Activated CD4-positive, alpha-beta T cell treated with anti-CD3 and anti-CD28 coated beads, Interleukin-2, amount 50 U/mL, for 1 hour (primary cell): ENCODE measurements around the gene IRX2.

ENCODE experiments used
- DNase-seq: peaks from one replicate; pipeline ENCODE4 v3.0.0-alpha.2; 2020

Gene IRX2

DNA sequence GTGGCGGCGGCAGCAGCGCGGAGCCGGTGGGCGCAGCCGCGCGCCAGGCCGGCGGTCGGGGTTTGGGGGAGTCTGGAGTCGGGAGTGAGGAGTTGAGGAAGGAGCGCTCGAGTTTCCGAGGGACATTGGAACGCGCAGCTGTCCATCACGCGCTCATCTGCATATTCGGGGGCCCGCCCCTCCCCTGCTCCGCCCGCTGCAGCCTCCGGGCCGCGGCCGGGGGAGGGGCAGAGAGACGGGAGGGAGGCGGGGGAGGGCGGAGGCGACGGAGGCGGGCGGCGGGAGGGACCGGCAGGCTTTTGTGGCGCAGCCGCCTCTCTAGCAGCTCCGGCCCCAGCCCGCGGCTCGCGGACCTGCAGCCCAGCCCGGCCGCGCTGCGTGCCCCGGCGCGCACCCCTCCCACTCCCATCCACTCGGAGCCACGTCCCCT, at the start of gene IRX2:
TSS of gene IRX2 (minus strand) at position 86 of the 430 bp plus-strand sequence. CDS start 264 bp downstream, outside the sequence.
- DNase-seq = no peak

DNA sequence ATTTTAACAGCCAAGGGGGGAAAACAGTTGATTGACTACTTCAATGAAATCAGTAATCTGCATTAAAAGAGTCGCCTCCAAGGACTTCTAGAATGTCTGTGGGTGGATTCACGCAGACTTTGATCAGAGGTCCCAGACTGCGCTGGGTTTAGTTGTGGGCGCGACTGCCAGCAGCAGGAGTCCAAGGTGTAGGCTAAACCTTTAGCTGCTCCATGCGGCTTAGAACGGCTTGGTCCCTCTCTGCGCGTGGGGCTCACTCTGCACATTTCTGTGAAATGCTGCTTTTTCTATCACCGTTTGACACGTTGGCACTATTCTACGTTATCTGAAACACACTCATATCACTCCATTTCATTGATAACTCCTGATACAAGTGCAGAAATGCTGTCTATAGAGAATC, 48.6 kb upstream of the IRX2 start:
- no peak for DNase-seq

DNA sequence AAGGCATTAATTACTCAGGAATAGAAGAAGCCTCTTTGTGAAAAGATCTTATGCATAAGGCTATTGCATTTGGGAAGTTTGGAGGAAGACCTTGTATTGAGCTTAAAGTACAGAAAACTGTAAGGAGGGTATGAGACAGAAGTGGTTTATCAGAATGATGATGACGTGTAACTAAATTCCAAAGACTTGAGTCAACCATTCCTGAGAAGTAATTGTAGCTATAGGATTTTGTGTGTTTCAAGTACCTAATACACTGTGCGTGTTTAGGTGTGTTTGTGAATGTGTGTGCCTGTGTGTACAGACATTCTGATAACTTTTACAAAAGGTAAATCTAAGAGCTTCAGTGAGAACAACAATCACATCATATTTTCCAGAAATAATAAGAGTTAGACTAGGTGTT, 46.5 kb upstream of the IRX2 start:
- no peak for DNase-seq

GRCh38 chr5:2797160-2797559, 45.7 kb upstream of the IRX2 start:
- no peak for DNase-seq

DNA sequence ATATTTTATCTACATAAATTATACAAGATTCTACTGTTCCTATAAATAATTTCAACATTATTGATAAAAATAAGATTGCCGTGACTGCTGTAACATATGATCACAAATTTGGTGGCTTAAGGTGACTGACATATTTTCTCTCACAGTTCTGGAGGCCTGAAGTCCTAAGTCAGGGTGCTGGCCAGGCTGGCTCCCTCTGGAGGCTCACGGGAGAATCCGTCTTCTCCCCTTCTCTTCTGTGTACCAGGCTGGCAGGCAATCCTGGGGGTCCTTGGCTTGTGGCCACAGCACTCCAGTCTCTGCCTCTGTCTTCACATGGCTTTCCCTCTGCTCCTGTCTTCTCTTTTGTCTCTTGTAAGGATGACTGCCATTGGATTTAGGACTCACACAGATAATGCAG, 31.7 kb upstream of the IRX2 start:
- no peak for DNase-seq

- DNase-seq = no peak
Observed at GRCh38 chr5:2782658-2783057, 31.2 kb upstream of the IRX2 start.

DNA sequence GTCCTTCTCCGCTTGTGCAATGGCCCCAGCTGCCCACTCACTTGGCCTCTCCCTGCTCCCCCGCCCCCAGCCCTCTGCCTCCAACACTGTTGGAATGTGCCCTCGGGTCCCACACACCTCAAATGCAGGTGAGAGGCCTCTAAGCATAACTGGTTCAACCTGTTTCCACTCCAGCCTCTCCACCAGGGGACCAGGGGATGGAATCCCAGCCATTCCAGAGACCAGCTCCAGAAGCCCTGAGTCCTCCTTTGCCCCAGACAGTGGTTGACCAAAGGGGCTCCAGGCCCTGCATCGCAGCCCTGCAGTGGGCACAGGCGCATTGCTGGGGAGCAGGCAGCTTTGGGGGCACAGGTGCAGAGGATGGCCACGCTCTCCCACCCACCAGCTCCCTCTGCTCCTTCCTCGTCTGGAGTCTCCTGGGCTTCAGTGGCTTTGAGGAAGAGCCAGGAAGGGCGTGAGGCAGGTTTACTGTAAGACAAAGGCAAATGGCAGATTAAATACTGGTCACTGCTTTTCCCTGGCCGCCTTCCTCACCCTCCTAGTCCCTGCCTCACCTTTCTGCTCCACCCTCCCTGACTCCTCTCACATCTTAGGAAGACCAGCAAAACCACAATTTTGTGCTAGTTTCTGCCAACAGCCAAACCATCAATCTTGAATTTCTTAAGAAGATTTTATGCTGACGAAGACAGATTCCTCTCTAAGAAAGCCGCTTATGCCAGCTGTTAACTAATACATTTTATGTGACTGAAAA, 29.1 kb upstream of the IRX2 start:
- no peak for DNase-seq

DNA sequence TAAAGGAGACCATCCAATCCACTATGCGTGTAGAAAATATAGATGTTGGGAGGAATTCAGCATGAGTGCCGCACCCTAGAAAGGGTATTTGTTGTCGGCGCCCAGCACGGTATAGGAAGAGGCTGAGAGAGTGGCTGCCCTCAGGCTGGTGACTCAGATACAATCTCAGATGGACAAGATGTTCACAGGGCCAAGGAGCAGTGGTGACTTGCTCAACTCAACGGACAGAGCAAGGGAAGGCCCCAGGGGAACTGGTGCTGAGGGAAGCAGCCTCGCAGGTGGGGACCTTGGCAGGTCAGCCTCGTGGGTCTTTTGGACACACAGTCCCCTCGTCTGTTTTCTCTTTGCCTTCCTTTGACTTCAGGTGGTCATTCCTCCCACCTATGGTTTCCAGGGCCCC, 28.0 kb upstream of the IRX2 start:
- DNase-seq = no peak

GRCh38 chr5:2776337-2777302, 25.1 kb upstream of the IRX2 start:
- no peak for DNase-seq

DNA sequence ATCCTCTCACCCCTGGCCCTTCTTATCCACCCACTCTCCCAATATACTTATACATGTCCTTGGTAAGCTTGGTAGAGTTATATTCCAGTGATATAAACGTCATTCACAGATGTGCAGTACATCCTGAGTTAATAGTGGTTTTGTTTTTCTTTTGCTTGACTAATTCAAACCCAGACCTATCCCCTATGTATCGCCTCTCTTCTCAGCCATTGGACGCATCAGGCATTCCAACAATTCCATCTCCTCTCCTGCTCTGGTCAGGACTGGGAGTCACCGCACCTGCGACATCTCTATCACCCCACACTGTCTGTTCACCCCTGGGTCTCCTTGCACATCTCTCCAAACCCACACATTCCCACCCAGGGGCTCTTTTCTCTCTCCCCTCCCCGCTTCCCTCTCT, 21.9 kb upstream of the IRX2 start:
- no peak for DNase-seq

GRCh38 chr5:2767089-2767488, 15.6 kb upstream of the IRX2 start:
- DNase-seq = no peak

- no peak for DNase-seq
Observed at GRCh38 chr5:2764581-2764980, 13.1 kb upstream of the IRX2 start.

DNA sequence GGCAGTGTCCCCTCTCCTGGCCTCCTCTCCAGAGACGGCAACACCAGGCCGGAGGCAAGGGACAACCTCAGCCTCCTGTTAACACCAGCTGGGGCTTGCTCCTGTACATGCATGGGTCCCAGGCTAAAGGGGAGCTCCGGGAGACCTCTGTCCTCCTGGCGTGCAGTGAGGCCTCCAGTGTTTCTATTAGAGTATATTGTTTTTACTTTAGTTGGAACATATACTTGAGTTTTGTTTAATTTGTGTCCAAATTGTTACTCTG, 12.0 kb upstream of the IRX2 start:
- DNase-seq = no peak

DNA sequence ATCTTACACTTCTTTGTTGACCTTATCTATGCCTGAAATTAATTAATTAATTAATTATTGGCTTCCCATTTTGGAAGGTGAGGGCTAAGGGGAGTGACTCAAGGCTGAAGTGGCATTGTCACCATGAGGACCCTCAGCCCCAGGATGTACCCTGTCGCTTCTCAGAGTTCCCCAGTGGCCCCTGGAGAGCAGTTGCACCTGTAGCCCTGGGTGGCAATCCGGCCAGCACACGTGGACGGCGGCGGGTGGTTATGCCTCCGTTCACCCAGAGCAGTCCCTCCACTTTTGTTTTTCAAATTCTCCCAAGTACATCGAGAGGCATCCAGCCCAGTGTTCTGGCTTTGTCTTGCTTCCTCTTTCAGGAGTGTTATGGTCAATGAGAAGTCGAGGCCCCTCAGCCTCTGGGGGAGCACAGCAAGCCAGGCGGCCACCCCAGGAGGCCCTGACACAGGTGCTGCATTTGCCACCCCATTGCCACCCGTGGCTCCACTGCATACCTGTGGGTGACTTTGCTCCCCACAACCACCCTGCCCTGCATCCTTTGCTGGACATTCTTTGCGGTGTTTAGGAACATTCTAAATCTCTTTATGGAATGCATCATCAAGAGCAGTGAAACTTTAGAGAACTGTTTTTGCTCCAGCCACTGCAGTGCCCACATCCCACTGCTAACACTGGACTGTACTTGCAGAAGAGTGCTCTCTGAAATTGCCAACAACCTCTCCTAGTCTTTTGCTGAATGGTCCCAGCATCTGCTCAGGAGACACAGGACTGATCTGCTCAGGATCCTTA, 11.5 kb upstream of the IRX2 start:
- no peak for DNase-seq

DNA sequence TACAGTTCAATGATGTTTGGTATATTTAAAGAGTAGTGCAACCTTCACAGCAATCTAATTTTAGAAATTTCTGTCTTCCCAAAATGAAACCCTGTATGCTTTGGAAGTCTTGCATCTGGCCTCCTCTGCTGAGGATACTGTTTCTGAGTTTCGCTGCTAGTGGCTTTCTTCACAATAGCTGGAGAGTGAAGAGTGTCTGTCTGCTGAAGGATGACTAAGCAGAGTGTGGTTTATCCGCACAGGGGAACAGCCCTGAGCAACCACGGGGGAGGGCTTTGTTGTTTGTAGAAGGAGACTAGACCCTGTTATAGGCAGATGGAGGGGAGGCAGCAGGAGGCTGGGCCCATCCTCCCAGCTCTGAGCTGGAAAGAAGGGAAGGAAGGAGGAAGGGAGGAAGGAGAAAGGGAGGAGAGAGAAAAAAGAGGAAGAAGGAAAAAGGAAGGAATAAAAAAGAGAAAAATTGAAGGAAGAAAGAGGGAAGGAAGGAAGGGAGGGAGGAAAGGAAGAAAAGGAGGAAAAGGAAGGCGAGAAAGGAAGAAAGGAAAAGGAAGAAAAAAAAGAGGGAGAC, 10.5 kb upstream of the IRX2 start:
- DNase-seq = no peak

GRCh38 chr5:2759696-2760461, 8.4 kb upstream of the IRX2 start:
- DNase-seq = no peak

GRCh38 chr5:2759091-2759490, 7.6 kb upstream of the IRX2 start:
- DNase-seq = no peak

DNA sequence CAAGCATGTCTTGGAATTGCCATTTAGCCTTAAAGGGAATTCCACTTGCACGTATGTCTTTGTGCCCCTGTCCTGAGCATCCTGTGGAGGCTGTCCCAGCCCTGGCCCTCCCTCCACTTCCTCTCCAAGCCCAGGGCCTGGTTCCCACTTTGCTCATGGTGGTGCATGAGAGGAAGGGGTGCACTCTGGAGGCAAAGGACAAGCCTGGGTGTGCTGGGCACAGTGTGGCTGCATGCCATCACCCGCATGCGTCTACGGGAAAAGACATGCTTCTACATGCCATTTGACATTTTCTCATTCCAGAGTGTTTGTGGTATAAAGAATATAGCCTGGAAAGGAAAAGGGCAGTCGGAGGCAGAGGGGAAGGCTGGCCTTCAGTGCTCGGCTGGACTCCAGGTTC, 7.2 kb upstream of the IRX2 start:
- DNase-seq = no peak

DNA sequence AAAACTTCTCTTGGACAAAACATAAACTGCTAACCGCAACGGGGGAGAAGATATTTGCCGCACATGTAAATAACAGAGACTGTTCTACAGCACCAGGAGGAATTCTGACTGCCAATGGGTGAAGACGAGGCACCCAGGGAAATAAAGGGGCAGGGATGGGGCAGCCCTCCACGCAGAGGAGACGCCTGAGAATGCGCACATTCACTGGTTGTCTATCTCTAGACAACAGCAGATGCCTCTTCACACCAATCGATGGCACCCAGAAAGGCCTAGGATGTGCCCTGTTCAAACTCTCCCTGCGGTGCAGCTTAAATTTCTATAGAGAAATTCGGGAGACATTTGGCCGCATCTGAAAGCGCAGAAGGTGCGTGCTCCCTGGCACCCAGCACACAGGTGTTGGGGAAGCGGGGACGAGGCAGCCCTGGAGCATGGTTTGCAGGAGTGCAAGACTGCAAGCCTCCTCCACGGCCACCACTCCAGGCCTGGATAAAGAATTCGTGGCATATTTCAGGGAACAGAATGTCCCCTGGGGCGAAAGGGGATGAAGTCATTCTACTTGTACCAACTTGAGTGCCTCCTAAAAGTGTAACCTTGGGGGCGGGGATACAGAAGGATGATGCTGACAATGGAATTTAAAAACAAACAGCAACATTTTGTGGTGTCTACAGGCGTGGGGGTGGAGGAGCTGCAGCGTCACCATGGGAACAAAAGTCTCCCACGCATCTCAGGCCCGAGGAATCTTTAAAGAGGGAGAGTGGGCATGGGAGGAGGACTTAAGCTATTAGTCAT, 6.3 kb upstream of the IRX2 start:
- no peak for DNase-seq

- no peak for DNase-seq
Observed at GRCh38 chr5:2756211-2757152, 5.0 kb upstream of the IRX2 start.
